Measurements from ENCODE around the gene ICOSLG.
"Not testable (repeated sequence)": the region's sequence is repeated elsewhere in the genome, so short reads cannot be mapped to it uniquely, and the experiment has no call there.

- TF ChIP-seq EZH2 (IDR thresholded peaks at IDR 0.05; ENCODE audit: borderline replicate concordance); CTCF (IDR thresholded peaks at IDR 0.05; ENCODE audit: poor library complexity): not testable (repeated sequence)
These were observed at the start of gene ICOSLG for GRCh38 chr21:44240842-44241241.

Data from hepatocyte (in vitro differentiated cells).